ENCODE results near the gene ZBTB32. TPM values are rescaled to one million over a fixed set of nuclear protein-coding genes. Genes with fewer than 3 reads are reported as not detected.

The ZBTB32 gene
- total RNA-seq, 2 donors from 2014 or later = 147 to 192 TPM

DNA sequence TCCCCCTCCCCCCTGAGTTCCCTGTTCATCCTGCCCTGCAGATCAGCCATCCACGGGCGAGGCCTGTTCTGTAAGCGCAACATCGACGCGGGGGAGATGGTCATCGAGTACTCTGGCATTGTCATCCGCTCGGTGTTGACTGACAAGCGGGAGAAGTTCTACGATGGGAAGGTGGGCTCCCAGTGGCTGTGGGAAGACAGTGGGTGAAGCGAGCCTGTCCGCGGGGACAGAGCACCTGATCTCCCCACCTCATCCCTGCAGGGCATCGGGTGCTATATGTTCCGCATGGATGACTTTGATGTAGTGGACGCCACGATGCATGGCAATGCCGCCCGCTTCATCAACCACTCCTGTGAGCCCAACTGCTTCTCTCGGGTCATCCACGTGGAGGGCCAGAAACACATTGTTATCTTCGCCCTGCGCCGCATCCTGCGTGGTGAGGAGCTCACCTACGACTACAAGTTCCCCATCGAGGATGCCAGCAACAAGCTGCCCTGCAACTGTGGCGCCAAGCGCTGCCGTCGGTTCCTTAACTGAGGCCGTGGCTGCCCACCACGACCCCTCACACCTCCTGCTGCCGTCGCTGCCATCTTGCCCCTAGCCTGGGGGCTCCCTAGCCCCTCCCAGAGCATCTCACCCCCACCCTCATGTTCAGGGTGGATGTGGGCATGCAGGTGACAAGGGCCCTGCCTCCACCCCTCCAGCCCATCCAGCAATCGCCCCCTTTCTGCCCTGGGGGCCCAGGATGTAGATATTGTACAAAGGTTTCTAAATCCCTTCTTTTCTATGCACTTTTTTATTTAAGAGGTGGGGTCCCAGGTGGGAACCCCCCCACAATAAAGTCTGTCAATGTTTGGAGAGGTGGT lies 33.9 kb downstream of the ZBTB32 start:
- Mint-ChIP-seq H3K36me3 (ENCODE audit: insufficient read depth in 2 of 2) (peaks cover 12 to 28% of the 10 kb centered on the region in 2 donors), H3K4me3 (peak overlapping the region in 1 of 2 donors; percentile 9), H3K27ac (peak overlapping the region; percentile 26), H3K27me3 (ENCODE audit: low read depth) (no peaks in the 10 kb centered on the region), H3K9me3 (no peaks in the 10 kb centered on the region), H3K4me1 (ENCODE audit: low read depth) (peaks cover 40% of the 10 kb centered on the region)
- DNase-seq (no peak), ATAC-seq (replicated peaks in 1 of 2) (no peak)

DNA sequence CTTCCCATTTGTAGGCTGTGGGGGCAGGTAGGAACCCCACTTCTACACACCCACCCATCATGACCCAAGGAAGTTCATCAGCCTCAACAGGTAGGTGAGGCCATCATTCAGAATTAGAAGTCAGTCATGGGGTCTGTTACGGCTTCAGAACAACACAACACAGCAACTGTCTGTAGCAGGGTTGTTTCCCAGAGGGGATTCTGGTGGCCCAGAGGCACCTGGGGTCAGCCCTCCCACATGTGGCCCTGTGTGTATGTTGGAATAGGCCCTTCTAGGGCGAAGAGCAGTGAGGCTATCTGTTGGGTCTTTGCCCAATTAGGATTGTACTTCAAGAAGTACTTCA lies 34.5 kb downstream of the ZBTB32 start:
- H3K4me1 Mint-ChIP-seq (ENCODE audit: low read depth) = peaks cover 45% of the 10 kb centered on the region
- ATAC-seq (replicated peaks in 1 of 2) (no peak), DNase-seq (no peak)
- no peaks in the 10 kb centered on the region for H3K9me3 Mint-ChIP-seq
- peak overlapping the region; percentile 26 for H3K27ac Mint-ChIP-seq
- H3K27me3 Mint-ChIP-seq (ENCODE audit: low read depth) = no peaks in the 10 kb centered on the region
- peaks cover 12 to 27% of the 10 kb centered on the region in 2 donors for H3K36me3 Mint-ChIP-seq (ENCODE audit: insufficient read depth in 2 of 2)
- H3K4me3 Mint-ChIP-seq = peak overlapping the region; percentile 9 to 58

DNA sequence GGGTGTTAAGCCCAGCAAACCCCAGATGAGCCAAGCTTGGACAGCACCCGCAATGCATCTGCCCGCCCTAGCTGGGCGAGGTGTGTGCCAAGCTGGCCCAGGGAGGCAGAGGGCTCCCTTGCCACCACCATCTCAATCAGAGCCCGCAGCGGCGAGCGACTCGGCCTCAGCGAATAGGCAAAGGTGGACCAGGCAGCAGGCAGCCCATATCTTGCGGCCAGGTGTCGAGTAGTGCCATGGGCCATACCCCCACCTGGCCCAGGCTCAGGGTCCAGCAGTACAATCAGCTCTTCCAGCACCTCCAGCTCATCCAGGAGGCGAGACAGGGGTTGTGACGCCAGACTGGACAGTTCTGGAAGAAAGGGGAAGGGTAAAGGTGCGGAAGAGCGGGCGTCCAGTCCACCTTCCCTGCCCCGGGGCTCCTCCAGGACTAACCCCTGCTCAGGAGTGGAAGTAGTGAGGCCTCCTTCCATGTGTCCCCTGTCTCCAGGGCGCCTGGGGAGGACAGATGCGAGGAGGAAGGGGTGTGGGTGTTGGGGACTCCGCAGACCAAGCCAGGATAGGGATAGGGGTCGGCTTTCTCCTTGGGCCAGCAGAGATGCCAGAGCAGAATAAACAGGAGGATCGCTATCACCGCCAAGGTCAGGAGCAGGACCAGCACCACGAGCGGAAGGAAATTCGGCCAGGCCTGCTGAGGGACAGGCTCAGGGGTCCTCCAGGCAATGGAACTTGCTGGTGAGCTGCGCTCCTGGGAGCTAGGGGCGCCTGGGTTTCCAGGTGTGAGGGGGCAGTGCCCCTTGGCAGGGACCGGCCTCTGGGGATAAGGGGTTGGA lies 35.1 kb downstream of the ZBTB32 start:
- Mint-ChIP-seq H3K27me3 (ENCODE audit: low read depth) (no peaks in the 10 kb centered on the region), H3K9me3 (no peaks in the 10 kb centered on the region), H3K27ac (no peak overlapping the region), H3K36me3 (ENCODE audit: insufficient read depth in 2 of 2) (peaks cover 9 to 21% of the 10 kb centered on the region in 2 donors), H3K4me1 (ENCODE audit: low read depth) (peaks cover 45% of the 10 kb centered on the region), H3K4me3 (peak overlapping the region; percentile 58 to 88)
- ATAC-seq (replicated peaks in 1 of 2) (no peak), DNase-seq (no peak)

DNA sequence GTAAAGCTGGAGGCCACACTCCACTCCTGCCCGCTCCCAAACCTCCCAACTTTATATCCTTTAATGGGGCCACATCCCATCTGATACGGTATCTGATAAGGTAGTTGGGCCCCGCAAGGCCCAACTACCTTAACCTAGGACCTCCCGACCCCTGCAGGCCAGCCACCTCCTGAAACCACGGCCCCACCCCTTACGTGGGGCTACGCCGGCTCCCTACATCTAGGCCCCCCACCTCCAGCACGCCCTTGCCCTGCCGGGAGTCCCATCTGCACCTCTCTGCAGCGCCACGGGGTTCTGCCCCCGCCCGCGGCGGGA lies 35.7 kb downstream of the ZBTB32 start:
- H3K36me3 Mint-ChIP-seq (ENCODE audit: insufficient read depth in 2 of 2) = peaks cover 9 to 19% of the 10 kb centered on the region in 2 donors
- peaks cover 41% of the 10 kb centered on the region for H3K4me1 Mint-ChIP-seq (ENCODE audit: low read depth)
- H3K27me3 Mint-ChIP-seq (ENCODE audit: low read depth) = no peaks in the 10 kb centered on the region
- DNase-seq = no peak
- H3K9me3 Mint-ChIP-seq = no peaks in the 10 kb centered on the region
- ATAC-seq (replicated peaks in 1 of 2) = peak; percentile 3 to 4
- no peak overlapping the region for H3K27ac Mint-ChIP-seq
- H3K4me3 Mint-ChIP-seq = peak overlapping the region; percentile 88 to 91

DNA sequence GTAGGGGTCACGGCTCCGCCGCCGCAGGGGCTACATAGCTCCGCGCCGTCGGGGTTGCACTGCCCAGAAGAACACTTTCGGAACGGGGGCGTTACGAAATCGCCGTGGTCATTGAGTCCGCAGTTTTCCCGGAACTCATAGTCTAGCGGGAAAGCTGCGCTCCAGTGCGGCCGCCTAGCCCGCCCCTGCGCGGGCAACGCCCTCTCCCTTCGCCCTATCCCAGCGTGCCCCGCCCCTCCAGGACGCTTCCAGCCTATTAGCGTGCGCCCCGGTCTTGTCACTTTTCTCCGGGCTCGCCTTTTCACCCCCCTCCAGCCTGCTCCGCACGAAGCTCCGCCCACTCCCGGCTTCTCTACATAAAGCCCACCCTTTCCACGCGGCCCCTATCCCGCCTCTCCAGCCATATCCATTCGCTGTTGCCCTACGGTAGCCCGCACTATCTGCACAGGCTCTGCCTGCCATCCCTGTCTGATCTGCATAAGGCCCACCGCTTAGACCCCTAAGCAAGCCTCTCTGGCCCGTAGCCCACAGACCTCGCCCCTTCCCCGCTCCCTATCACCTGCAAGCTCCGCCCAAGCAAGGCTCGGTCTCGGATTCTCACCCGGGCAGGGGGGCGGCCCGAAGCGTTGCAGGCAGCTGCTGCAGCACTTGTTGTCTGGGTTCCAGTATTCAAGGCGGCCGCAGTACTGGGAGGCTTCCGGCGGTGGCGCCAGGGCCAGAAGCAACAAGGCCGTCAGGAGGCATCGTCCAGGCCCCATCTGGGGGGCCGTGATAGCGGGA lies 36.3 kb downstream of the ZBTB32 start:
- DNase-seq = peak; percentile 97 to 98
- peaks cover 7 to 19% of the 10 kb centered on the region in 2 donors for H3K36me3 Mint-ChIP-seq (ENCODE audit: insufficient read depth in 2 of 2)
- H3K4me1 Mint-ChIP-seq (ENCODE audit: low read depth) = peaks cover 42% of the 10 kb centered on the region
- H3K4me3 Mint-ChIP-seq = peak overlapping the region; percentile 88 to 91
- ATAC-seq (replicated peaks in 1 of 2) = peak; percentile 69 to 70
- H3K27ac Mint-ChIP-seq = peak overlapping the region; percentile 93
- H3K27me3 Mint-ChIP-seq (ENCODE audit: low read depth) = no peaks in the 10 kb centered on the region
- no peaks in the 10 kb centered on the region for H3K9me3 Mint-ChIP-seq

DNA sequence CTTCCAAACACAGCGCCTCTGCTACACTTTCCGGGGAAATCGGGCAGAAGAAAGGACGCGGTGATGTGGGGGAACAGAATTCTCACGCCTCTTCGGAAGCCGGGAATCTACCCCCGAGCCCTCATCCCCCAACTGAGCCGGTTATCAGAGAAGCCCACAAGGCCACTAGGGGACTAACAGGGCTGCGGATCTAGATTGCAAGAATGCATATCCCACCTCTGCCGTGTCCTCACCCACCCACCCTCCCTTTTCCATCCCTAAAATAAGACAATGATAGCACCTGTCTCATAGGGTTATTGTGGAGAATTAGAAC lies 36.8 kb downstream of the ZBTB32 start:
- ATAC-seq (replicated peaks in 1 of 2) = no peak
- Mint-ChIP-seq H3K36me3 (ENCODE audit: insufficient read depth in 2 of 2) (peaks cover 6 to 19% of the 10 kb centered on the region in 2 donors), H3K4me1 (ENCODE audit: low read depth) (peaks cover 47% of the 10 kb centered on the region), H3K9me3 (no peaks in the 10 kb centered on the region), H3K4me3 (peak overlapping the region; percentile 91 to 95), H3K27me3 (ENCODE audit: low read depth) (no peaks in the 10 kb centered on the region), H3K27ac (peak overlapping the region; percentile 93)
- DNase-seq = no peak

DNA sequence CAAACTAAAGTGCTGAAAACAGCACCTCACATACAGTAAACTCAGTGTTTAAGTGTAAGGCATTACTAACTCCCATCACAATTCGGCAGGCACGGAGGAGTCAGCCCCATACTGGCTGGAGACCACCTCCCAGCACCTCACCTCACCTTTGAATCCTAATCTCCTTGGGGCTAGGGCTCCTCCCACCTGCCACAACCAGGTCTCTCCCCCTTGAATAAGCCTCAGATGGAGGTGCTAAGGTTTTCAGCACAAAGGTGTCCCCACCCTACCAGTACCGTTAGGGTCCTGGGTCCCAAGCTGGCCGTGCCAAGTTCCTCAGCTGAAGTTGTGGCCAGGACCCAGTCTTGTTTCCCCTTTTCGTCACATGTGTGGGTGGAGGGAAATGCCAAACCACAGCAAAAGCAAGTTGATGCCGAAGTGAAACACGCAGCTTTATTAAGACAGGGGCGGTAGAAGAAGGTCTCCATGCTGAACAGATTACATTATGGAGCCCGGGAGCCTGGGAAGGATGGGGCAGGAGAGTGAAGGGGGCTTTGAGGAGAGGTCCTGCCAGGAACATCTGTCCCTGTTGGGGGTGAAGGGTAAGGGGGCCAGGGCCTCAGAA lies 37.9 kb downstream of the ZBTB32 start, which contains the start of gene IGFLR1:
IGFLR1 (minus strand) TSS at position 332 of the 604 bp plus-strand sequence. CDS start 1,272 bp downstream, outside the sequence.
- peak within 1 kb of the TSS; percentile 91 to 95 for H3K4me3 Mint-ChIP-seq
- no peaks in the 10 kb centered on the region for H3K9me3 Mint-ChIP-seq
- H3K27me3 Mint-ChIP-seq (ENCODE audit: low read depth) = no peaks in the 10 kb centered on the region
- ATAC-seq (replicated peaks in 1 of 2) (peak; percentile 3 to 6), DNase-seq (peak; percentile 86)
- peaks cover 6 to 14% of the 10 kb centered on the region in 2 donors for H3K36me3 Mint-ChIP-seq (ENCODE audit: insufficient read depth in 2 of 2)
- peaks cover 48% of the 10 kb centered on the region for H3K4me1 Mint-ChIP-seq (ENCODE audit: low read depth)
- peak within 1 kb of the TSS; percentile 91 for H3K27ac Mint-ChIP-seq

DNA sequence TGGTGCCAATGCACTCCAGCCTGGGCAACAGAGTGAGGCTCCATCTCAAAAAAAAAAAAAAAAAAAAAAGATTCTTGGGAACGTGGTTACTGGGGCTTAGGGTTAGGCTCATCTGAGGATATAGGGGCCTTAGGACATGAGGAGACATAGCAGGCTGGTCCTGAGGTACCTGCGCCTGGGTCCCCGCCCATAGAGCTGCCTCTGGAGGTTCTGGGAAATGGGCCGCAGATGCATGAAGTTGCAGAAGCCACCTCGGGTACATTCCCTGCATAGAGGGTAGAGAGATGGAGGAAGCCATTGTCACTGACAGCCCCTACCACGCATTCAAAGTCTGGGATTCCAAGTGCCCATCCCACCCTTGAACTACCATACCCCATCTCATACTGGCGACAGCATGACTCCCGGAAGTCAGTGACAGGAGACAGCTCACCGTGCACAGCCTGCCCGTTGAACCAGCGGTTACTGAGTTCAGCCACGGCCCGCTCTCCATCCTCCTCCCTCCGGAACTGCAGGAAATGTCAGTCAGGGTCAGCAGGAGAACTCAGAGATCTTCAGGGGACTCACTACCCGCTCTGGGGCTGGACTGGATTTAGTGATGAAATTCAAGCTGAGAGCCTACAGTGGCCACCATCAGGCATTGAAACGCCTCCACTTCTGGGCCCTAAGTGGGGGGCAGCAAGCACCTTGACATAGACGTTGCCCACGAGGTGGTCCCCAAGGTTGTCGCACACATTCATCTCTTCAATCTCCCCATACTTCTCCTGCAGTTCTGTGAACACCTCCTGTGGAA lies 39.5 kb downstream of the ZBTB32 start:
- Mint-ChIP-seq H3K27ac (peak overlapping the region; percentile 75), H3K36me3 (ENCODE audit: insufficient read depth in 2 of 2) (peaks cover 6 to 12% of the 10 kb centered on the region in 2 donors), H3K4me3 (peak overlapping the region; percentile 91 to 95), H3K27me3 (ENCODE audit: low read depth) (no peaks in the 10 kb centered on the region), H3K9me3 (no peaks in the 10 kb centered on the region), H3K4me1 (ENCODE audit: low read depth) (peaks cover 52% of the 10 kb centered on the region)
- ATAC-seq (replicated peaks in 1 of 2) = no peak
- DNase-seq = no peak

DNA sequence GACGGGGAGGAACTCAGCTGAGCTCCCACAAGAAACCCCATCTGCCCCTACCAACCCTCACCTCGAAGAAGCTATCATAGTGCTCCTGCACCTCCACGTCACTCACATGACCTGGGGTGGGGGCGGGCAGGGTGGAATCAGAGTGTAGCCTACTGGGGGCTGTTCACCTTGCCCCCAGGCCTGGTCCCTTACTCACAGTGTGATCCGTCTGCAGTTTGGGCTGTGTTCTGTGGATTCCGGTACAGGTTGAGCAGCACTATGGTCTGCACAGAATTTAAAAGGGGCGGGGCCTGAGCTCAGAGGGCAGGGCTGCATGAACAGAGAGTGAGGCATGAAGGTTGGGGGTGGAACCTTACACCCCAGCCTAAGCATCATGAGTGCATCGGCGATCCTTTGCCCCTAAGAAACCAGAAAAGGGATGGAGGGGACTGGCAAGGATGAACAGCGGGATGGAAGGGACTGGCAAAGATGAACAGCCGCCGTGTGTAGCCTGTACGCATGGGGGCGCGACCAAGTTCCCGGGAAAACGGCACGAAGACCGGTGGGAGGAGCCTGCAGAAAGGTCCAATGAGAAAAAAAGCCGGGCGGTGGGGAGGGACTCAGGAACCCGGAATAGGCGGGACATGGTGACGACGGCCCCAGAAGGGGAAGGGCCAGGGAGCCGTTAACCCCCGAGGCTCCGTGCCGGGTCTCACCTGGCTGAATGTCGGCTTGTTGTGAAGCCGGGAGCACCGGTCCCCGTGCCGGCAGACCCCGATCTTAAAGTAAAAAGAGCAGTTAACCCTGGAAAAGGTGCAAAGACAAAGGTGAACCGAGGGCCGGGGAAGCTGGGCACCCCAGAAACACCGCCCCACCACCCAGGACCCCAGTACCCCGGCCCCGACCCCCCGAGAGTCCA lies 40.3 kb downstream of the ZBTB32 start:
- DNase-seq = peak; percentile 95 to 96
- Mint-ChIP-seq H3K36me3 (ENCODE audit: insufficient read depth in 2 of 2) (peaks cover 6 to 12% of the 10 kb centered on the region in 2 donors), H3K27ac (peak overlapping the region; percentile 95), H3K4me3 (peak overlapping the region; percentile 91 to 95), H3K27me3 (ENCODE audit: low read depth) (no peaks in the 10 kb centered on the region), H3K9me3 (no peaks in the 10 kb centered on the region), H3K4me1 (ENCODE audit: low read depth) (peaks cover 60% of the 10 kb centered on the region)
- ATAC-seq (replicated peaks in 1 of 2) = peak; percentile 59 to 62

DNA sequence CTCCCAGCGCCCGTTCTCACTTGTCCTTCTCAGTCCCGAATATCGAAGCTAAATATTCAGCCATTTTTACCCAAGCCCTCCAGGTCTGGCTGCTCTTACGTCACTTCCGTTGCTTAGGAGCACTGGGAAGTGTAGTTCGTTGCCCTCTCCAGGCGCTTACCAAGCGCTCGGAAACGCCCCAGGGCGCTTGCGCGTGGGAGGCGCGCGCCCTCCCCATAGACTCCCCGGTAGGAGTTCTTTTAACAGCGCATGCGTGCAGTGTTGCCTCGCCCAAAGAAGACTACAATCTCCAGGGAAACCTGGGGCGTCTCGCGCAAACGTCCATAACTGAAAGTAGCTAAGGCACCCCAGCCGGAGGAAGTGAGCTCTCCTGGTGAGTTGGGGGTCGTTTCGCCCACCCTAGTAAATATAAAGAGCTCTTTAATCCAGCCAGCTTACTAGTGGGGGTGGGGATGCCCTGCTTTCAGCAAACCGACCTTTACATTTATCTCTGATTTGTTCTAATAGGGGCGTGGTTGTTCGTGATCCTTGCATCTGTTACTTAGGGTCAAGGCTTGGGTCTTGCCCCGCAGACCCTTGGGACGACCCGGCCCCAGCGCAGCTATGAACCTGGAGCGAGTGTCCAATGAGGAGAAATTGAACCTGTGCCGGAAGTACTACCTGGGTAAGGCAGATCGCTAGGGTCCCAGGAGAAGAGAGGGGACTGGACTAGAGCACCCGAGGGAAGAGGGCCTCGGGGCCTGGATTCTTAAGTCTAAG lies 41.1 kb downstream of the ZBTB32 start, which contains the start of the genes PSENEN and U2AF1L4:
PSENEN (plus strand) TSS at position 324 of the 759 bp plus-strand sequence; CDS start at position 604, 280 bp downstream.
U2AF1L4 (minus strand) TSS at position 91 of the 759 bp plus-strand sequence; CDS start at position 64, 27 bp downstream.
- ATAC-seq (replicated peaks in 1 of 2) = peak; percentile 55 to 56
- peaks cover 68% of the 10 kb centered on the region for H3K4me1 Mint-ChIP-seq (ENCODE audit: low read depth)
- peak; percentile 96 for DNase-seq
- H3K27ac Mint-ChIP-seq = peak within 1 kb of the TSS; percentile 95
- no peaks in the 10 kb centered on the region for H3K9me3 Mint-ChIP-seq
- no peaks in the 10 kb centered on the region for H3K27me3 Mint-ChIP-seq (ENCODE audit: low read depth)
- H3K4me3 Mint-ChIP-seq = peak within 1 kb of the TSS; percentile 91 to 95
- peaks cover 6 to 12% of the 10 kb centered on the region in 2 donors for H3K36me3 Mint-ChIP-seq (ENCODE audit: insufficient read depth in 2 of 2)
